GM19438 (cell line): Measurements from ENCODE around the gene SEC22B.
"Not testable (repeated sequence)": the region's sequence is repeated elsewhere in the genome, so short reads cannot be mapped to it uniquely, and the experiment has no call there.

Experiments used
- ATAC-seq: cut with Tn5 transposase; IDR thresholded peaks from one replicate; pipeline ENCODE4 v1.9.1; 2021; ENCODE audit warnings: low read depth; ENCODE audit not compliant: unreplicated experiment

The SEC22B gene

DNA sequence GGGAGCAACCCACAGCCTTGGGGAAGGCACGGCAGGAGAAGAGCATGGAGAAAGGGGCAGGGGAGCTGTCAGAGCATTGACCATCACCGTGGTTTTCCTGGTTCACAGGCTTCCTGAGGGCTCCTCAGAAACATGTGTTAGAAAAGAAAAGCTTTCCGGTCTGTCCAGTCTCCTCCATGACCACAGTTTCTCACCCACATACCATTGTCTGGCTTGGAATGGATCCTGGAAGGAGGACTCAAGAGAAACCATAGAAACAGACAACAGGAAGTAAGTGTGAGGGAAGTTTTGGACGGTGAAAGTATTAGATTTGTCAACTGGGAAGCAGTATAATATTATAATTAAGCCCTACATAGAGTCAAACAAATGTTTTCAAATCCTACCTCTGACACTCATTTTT lies 55.8 kb downstream of the SEC22B start:
- not testable (repeated sequence) for ATAC-seq

DNA sequence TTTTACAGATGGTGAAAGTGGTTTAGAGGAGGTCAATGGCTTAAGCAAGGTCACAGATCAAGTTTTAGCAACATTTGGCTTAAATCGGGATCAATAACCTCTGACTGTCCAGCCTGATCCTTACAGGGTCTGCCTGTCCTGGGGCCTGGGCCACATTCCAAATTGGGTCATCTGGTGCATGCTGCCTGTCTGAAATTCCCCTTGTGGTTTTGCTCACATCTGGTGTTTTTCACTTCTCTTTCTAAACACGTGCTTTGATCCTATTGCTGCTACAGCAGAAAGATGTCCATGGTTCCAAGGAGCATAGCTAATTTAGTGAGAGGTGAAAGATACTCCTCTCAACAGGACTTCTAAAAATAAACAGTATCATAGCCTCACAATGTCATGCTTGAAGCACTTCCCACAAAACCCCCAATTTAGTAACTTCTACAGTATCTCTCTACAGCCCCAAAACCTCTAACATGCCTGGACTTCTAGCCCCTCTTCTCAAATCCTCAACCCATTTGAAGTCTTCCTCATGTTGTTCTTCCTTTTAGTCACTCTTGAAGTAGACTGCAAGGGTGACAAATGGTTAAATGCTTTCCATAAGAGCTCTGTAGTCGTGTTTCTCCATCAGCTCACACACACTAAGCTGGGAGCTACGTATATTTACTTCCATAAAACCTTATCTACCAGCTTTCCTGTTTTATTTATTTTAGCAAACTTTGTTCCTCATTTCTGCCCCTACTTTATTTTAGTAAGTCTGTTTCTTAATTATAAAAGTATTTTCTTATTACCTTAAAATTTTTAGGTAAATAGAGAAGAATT lies 58.7 kb downstream of the SEC22B start:
- ATAC-seq = not testable (repeated sequence)

DNA sequence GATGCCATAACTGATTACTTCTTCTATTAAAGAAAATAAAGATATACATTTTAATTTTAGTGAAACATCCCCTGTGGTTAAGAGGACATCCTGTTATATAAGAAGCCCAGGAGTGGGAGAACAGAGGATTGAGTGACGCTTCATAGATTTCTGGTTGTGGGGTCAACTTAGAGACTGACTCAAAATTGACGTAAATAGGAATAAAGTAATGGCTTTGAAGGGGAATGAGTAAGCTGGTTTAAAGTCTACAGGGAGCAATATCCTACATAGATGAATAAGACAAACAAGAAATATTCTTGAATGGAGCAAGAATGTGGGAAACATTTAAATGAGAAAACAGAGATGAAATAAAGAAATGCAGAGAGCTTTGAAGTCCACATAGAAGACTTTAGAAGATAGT lies 60.2 kb downstream of the SEC22B start:
- not testable (repeated sequence) for ATAC-seq

DNA sequence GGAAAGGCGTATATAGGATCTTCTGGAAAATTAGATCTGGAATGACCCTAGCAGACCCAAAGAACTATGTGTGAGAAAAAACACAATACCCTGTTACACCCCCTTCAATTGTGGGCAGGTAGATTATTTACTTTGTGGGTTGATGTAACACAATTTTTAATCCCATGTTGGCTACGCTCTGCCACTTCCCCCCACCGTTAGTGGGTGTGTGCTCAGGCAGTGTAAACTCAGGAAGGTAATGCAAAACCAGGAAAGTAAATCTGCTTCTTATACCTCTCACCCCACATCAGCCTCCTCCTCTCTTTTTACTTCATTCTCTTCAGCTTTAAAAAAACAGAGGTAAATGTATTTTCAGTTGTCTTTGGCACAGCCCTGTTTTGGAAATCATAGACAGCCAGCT lies 63.2 kb downstream of the SEC22B start:
- ATAC-seq = not testable (repeated sequence)

DNA sequence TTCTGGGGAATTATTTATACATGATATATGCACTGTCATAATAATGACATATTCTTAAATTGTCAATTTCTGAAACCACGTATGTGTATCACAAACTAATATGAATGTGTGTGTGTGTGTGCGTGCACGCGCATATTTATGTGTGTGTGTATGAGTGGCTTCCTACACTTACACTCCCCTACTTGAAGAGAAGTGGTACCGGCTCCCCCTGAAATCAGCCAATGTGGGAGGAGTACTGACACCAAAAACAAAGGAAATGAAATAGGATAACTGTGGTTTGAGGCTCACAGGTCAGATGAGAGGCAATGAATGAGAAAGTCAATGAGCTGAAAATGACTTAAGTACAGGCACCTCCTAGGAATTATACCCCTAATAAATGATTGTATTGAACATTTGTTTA lies 64.1 kb downstream of the SEC22B start:
- not testable (repeated sequence) for ATAC-seq

DNA sequence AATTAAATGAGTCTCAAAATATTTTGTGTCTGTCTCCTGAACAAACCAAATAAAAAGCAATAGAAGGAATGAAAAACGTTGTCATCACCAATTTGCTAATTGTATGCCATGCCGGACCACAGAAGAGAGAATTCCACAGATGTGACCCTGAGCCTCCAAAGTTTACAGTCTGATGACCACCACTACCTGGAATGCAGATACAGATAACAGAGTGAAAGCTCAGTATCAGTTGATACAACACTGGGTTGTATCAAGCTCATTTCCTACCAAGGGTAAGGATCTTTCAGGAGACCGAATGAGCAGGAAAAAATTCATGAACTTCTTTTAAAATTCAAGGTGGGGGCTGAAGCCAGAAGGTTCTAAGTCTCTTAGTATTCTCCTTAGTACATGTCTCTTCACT lies 64.5 kb downstream of the SEC22B start:
- not testable (repeated sequence) for ATAC-seq

DNA sequence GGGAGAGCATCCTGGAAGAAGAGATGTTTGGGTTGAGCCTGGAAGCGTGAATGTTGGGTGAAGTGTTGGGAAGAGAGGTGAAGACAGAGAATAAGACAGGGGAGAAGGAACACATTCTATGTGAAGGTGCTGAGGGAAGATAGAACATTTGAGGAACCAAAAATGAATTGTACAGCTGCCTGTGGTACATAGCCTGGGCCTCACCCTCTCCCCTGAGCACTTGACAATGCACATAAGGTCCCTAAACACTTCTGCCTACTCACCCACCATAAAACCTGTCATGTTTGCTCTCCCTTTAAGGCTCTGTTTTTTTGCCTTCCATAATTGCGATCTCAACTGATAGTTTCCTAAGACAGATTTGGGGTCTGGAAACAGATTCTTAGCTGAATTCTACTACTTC lies 65.3 kb downstream of the SEC22B start:
- ATAC-seq = not testable (repeated sequence)

DNA sequence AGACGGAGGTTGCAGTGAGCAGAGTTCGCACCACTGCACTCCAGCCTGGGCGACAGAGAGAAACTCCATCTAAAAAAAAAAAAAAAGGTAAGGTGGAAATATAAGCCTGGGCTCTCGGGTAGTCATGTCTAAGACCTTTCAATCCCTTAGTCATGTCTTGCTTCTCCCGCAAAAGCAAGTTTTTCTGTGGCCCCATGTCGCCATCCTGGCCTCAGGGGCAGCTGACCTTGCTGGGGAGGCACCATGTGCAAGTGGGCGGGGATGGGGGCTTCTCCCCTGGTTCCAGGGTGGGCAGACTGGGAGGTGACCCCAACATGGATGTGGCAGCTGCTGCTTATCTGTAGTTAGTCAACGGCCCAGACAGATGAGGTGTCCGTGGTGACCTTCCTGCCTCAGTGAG lies 66.7 kb downstream of the SEC22B start:
- not testable (repeated sequence) for ATAC-seq

DNA sequence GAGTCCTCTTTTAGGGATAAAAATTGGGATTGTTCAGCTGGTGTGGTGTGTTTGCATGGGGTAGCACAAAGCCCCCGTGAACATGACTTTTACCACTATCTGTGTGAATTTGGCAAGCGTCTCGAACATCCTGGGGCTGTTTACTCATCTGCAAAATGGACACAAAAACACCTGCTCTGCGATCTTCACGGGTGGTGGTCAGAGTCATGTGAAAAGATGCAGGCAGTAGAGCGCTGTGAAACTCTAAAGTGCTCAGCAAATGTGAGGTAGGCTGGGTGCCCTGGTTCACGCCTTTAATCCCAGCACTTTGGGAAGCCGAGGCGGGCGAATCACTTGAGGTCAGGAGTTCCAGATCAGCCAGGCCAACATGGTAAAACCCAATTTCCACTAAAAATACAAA lies 67.1 kb downstream of the SEC22B start:
- ATAC-seq = not testable (repeated sequence)

DNA sequence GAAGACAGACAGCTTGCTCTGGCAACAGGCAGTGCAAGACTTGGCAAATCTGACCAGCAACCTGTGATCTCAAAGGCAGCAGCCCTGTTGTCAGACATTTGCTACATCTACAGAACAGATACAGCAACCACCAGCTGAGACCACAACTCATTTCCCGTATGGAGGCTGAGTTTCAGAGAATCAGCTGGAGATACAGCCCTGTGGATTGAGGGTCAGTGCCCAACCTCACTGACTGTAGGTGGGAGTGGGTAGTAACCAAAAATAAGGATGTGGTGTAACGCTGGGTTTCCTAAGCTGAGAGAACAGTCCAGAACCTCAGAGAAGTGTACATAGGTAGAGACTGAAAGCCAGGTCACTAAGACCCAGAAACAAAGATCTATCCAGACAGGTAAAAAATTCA lies 71.0 kb downstream of the SEC22B start:
- not testable (repeated sequence) for ATAC-seq

DNA sequence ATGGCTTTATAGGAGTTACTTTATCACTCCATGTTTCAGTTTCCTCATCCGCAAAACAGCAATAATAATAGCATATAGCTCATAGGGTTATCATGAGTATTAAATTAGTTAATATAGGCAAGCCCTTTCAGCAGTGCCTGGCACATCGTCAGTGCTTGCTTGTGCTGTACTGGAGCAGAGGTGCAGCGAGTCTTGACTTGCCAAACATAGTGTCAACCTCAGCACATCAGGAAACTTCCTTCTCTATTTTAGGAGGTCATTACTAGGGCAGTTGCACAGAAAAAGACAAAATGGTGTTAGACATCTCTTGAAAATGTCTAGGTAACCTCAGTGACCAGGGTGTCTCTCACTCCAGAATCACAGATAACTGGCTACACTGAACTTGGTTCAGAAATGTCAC lies 72.6 kb downstream of the SEC22B start:
- not testable (repeated sequence) for ATAC-seq

DNA sequence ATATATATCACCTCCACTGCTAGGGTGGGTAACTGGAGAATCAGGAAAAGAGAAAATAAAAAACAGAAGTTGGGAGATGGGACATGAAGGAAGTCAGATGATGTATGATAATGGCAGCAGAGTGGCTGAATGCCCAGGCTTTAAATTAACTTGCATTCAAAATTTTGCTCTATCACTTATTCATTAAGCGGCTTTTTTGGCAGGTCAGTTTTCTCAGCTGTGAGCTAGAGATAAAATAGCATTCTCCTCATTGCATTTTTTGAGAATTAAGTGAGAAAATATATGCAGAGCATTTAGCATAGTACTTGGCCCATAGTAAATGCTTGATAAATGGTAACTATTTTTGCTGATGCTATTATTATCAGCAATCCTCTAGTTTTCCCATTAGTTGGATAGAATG lies 74.7 kb downstream of the SEC22B start:
- ATAC-seq = not testable (repeated sequence)
